Pancreas (tissue), 10 donors: ENCODE measurements around the gene LSM3. TPM values are rescaled to one million over a fixed set of nuclear protein-coding genes. Genes with fewer than 3 reads are reported as not detected.

ENCODE experiments used
- ATAC-seq, 4 donors: fragments of 200-7000 bp; cut with Tn5 transposase; one replicate each; pipeline versions ENCODE4 v1.8.0 to v1.9.1; 2020; ENCODE audit warnings: mild to moderate bottlenecking in 4 of 4, moderate library complexity in 4 of 4
- DNase-seq, 6 donors: peaks; one replicate each; pipeline ENCODE4 v3.0.0-alpha.2; 2020
- FAIRE-seq: peaks from 2 replicates; lab custom pipeline; 2012; peaks lifted over from hg19 to GRCh38; lab: Jason Lieb, UNC
- H3K27ac ChIP-seq, 4 donors: fragments of 200-600 bp; sonication (generic); 1 replicate in 3 of 4; 2 replicates in 1 of 4; pipeline versions ENCODE4 v1.5.0 to v1.8.0; 2020
- H3K27me3 ChIP-seq, 4 donors: fragments of 200-600 bp; one replicate each; pipeline ENCODE4 v1.8.0; 2021
- H3K36me3 ChIP-seq, 3 donors: fragments of 200-600 bp; sonication (generic) in 1 of 3; one replicate each; pipeline versions ENCODE4 v1.5.0 to v1.8.0; 2020 to 2021
- H3K4me1 ChIP-seq, 3 donors: fragments of 200-600 bp; one replicate each; pipeline ENCODE4 v1.8.0; 2021
- H3K4me3 ChIP-seq, 4 donors: fragments of 200-600 bp; sonication (generic) in 2 of 4; one replicate each; pipeline versions ENCODE4 v1.5.0 to v1.8.0; 2020 to 2021
- H3K9me3 ChIP-seq, 4 donors: fragments of 200-600 bp; one replicate each; pipeline ENCODE4 v1.8.0; 2021
- WGBS, 2 donors: extraction: QIAGEN DNeasy Blood & Tissue Kit; methylation state at CpG; one replicate each; pipeline ENCODE4 v1.1.7; 2013; 5-methylcytosine and 5-hydroxymethylcytosine counted together
- intact Hi-C, 3 donors: fragments of 100-400 bp; cut with DNase I; formaldehyde crosslinking; loops; one replicate each; pipeline versions ENCODE4 v1.11.1 to v1.14.2; 2022
- polyA plus RNA-seq, 2 donors: library from polyadenylated mRNA; stranded (reverse); fragments of 200-250 nt; gene quantifications; one replicate each; pipeline ENCODE4 v1.2.3, GENCODE V29; 2013
- total RNA-seq, 6 donors: library from RNA; stranded (reverse); fragmentation: NEBNext Ultra II Directional in 4 of 6; extraction: Animal tissue kit (Norgen Biotek cat#: 25700) in 4 of 6; gene quantifications; one replicate each; pipeline versions ENCODE4 v1.2.1 to v1.2.4, GENCODE V29; 2021 to 2023
- TF ChIP-seq, protein P1 (sequence below), 4 donors: fragments of 200-600 bp; sonication (generic) in 3 of 4; IDR thresholded peaks; one replicate each; pipeline versions ENCODE4 v1.5.0 to v1.8.0; 2021; ENCODE audit warnings: antibody characterized with exemption in 4 of 4
- donor health status: healthy with polysubstance abuse.
- donor health status: DM: no; HTN: no; CAD: no; lungs with moderate emphysema.
- donor health status: DM: no; HTN: no; CAD: no.
- donor health status: control.
- donor health status: control.
- donor health status: Bipolar disorder and iron deficiency.
- donor health status: DM: yes; HTN: yes; CAD: no.
- donor health status: DM: no; HTN: no; CAD: no.
- donor health status: DM: no; HTN: no; CAD: no.
- donor health status: DM: yes; HTN: yes; CAD: no.

LSM3 gene
- total and polyA plus RNA-seq, 8 donors: 3.2 to 7.9 (median 4.3) TPM

DNA sequence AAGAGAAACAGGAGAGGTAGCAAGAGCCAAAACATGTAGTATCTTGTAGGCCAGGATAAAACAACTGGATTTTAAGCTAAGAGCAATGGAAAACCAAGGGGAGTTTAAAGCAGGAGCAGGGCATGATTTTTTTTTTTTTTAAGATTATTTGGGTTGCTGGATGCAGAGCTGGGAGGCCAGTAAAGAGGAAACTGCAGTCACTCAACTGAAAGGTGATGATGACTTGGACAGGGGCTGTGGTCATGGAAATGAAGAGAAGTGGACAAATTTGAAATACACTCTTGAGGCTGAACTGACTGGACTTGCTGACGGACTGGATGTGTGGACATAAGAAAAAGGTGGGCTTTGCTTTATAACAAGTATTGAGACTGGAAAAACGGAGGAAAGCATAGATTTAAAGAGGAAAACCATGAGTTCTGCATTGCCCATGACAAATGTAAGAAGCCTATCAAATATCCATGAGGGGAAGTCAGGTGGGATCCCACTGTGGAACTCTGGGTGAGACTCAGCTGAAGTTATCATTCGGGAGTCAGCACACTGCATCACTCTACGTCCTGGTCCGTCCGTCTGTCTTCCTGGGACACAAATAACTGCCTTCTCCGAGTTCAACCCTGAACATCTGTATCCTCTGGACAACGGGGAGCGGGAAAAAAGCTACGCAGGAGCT lies 904 bp upstream of the LSM3 start:
- Histone ChIP-seq H3K27ac (peak overlapping the region; percentile 92 to 94 (median 93)), H3K4me3 (peak overlapping the region; percentile 84 to 94 (median 88)), H3K9me3 (no peaks in the 10 kb centered on the region), H3K36me3 (peaks cover 0 to 13% (median 0%) of the 10 kb centered on the region in 3 donors), H3K27me3 (no peaks in the 10 kb centered on the region), H3K4me1 (peaks cover 8 to 29% (median 16%) of the 10 kb centered on the region in 3 donors)
- peak in 2 of 4 donors; percentile 24 to 28 for ATAC-seq
- TF ChIP-seq, protein P1, sequence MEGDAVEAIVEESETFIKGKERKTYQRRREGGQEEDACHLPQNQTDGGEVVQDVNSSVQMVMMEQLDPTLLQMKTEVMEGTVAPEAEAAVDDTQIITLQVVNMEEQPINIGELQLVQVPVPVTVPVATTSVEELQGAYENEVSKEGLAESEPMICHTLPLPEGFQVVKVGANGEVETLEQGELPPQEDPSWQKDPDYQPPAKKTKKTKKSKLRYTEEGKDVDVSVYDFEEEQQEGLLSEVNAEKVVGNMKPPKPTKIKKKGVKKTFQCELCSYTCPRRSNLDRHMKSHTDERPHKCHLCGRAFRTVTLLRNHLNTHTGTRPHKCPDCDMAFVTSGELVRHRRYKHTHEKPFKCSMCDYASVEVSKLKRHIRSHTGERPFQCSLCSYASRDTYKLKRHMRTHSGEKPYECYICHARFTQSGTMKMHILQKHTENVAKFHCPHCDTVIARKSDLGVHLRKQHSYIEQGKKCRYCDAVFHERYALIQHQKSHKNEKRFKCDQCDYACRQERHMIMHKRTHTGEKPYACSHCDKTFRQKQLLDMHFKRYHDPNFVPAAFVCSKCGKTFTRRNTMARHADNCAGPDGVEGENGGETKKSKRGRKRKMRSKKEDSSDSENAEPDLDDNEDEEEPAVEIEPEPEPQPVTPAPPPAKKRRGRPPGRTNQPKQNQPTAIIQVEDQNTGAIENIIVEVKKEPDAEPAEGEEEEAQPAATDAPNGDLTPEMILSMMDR (IDR thresholded peaks at IDR 0.05): no peak
- WGBS, 2 donors: 3% methylated on average over 10 of the region's 10 CpGs
- intact Hi-C loops: no loop called here
- no peak for DNase-seq
- FAIRE-seq: no peak

DNA sequence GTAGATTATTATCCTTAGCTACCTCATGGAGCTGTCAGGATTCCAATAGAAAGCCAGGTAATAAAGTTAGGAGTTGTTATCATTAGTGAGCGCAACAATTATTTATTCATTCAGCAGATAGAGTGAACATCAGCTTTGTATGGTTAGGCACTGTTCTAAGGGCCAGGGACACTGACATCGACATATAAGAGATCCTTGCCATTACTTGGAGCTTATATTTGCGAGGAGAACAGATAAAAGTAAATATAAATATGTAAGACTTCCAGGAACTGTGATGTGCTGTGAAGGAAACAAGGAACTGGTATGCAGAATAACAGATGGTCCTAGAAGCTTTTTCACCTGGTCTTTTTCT lies 473 bp downstream of the LSM3 start:
- ATAC-seq (no peak), DNase-seq (no peak), FAIRE-seq (no peak)
- H3K27me3 ChIP-seq: no peaks in the 10 kb centered on the region
- H3K9me3 ChIP-seq: no peaks in the 10 kb centered on the region
- 1 to 2% methylated on average over 3 of the region's 3 CpGs for WGBS, 2 donors
- peak overlapping the region; percentile 62 to 90 (median 84) for H3K4me3 ChIP-seq
- intact Hi-C loops: no loop called here
- TF ChIP-seq, protein P1 (IDR thresholded peaks at IDR 0.05): no peak
- peak overlapping the region in 3 of 4 donors; percentile 66 to 94 (median 93) for H3K27ac ChIP-seq
- H3K36me3 ChIP-seq: peaks cover 0 to 21% (median 3%) of the 10 kb centered on the region in 3 donors
- H3K4me1 ChIP-seq: peaks cover 8 to 29% (median 16%) of the 10 kb centered on the region in 3 donors

DNA sequence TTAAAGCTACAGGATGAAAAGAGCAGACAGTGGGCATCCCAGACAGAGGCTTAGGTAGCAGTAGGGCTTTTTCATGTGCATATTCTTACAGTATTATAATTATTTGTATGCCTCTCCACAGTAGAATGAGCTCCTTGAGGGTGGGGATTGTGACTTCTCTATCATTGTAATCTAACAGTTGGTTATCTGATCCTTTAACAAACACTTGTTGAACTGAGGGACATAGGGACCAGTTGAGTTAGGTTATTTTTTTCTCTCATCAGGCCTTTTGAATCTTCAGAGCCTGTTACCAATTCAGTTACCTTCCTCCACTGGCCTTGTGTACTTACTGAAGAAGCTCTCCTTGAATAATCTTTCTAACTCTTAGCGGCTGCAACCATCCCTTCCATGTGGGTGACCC lies 1.2 kb downstream of the LSM3 start:
- H3K36me3 ChIP-seq: peaks cover 0 to 23% (median 5%) of the 10 kb centered on the region in 3 donors
- no peak overlapping the region for H3K4me3 ChIP-seq
- DNase-seq (no peak), ATAC-seq (no peak), FAIRE-seq (no peak)
- no peaks in the 10 kb centered on the region for H3K9me3 ChIP-seq
- H3K4me1 ChIP-seq: peaks cover 8 to 29% (median 16%) of the 10 kb centered on the region in 3 donors
- WGBS, 2 donors: 94 to 100% methylated on average over 1 of the region's 1 CpG
- no peak overlapping the region for H3K27ac ChIP-seq
- TF ChIP-seq, protein P1 (IDR thresholded peaks at IDR 0.05): no peak
- intact Hi-C loops: no loop called here
- H3K27me3 ChIP-seq: no peaks in the 10 kb centered on the region

DNA sequence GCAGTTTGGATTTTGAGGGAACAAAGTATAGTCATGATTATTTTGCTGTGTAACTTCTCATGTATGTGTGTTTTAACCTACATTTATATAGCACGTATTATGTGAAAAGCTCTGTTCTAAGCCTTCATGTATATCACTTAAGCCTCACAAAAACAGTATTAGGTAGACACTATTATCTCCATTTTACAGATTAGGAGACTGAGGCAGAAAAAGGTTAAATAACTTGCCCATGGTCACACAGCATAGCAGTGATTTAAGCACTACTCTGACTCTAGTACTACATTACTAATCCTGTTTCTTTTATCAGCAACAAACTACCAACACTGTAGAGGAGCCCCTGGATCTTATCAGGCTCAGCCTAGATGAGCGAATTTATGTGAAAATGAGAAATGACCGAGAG lies 2.6 kb downstream of the LSM3 start:
- TF ChIP-seq, protein P1 (IDR thresholded peaks at IDR 0.05): no peak
- peaks cover 8 to 24% (median 16%) of the 10 kb centered on the region in 3 donors for H3K4me1 ChIP-seq
- intact Hi-C loops: no loop called here
- H3K27ac ChIP-seq: no peak overlapping the region
- H3K36me3 ChIP-seq: peaks cover 0 to 23% (median 5%) of the 10 kb centered on the region in 3 donors
- H3K27me3 ChIP-seq: no peaks in the 10 kb centered on the region
- ATAC-seq (no peak), FAIRE-seq (no peak), DNase-seq (no peak)
- no peaks in the 10 kb centered on the region for H3K9me3 ChIP-seq
- no peak overlapping the region for H3K4me3 ChIP-seq
- WGBS, 2 donors: 94 to 95% methylated on average over 3 of the region's 3 CpGs

DNA sequence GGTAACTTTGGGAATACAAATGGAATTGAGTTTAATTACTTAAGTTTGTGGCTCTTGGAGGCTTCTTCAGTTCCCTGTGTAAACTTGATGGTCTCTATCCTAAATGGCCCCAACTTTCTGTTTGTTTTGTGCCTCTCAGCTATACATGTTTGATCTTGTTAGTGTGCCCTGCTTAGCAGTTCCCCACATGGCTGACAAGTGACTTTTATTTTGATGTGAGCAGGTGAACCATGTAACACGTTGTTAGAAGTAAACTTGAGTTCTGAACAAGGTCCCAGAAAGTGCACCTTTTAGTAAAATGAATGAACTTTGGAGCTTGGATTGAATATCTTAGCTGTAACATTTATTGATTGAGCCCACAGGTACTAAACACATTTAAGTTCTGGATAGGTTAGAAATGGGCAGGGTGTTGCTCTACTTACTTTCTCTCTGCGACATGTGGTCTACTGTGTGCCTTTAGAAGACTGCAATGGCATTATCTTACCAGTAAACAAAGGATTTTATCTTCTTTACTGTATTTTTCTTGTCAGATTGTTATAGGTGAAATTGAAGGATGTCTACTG lies 4.5 kb downstream of the LSM3 start:
- Histone ChIP-seq H3K4me1 (peaks cover 4 to 10% (median 8%) of the 10 kb centered on the region in 3 donors), H3K27me3 (no peaks in the 10 kb centered on the region), H3K27ac (no peak overlapping the region), H3K9me3 (no peaks in the 10 kb centered on the region), H3K4me3 (no peak overlapping the region), H3K36me3 (peaks cover 0 to 23% (median 5%) of the 10 kb centered on the region in 3 donors)
- no peak for FAIRE-seq
- DNase-seq: no peak
- TF ChIP-seq, protein P1 (IDR thresholded peaks at IDR 0.05): no peak
- 50 to 56% methylated on average over 2 of the region's 2 CpGs for WGBS, 2 donors
- intact Hi-C loops: no loop called here
- ATAC-seq: no peak
